ENCODE data around the gene FBXL2.
"Not testable (repeated sequence)": the region's sequence is repeated elsewhere in the genome, so short reads cannot be mapped to it uniquely, and the experiment has no call there.

FBXL2 gene

GRCh38 chr3:33380653-33381052, 103.4 kb downstream of the FBXL2 start:
- in situ Hi-C loops (cut with HindIII; ENCODE audit: low sequenced_read_pairs), result no loop called here

DNA sequence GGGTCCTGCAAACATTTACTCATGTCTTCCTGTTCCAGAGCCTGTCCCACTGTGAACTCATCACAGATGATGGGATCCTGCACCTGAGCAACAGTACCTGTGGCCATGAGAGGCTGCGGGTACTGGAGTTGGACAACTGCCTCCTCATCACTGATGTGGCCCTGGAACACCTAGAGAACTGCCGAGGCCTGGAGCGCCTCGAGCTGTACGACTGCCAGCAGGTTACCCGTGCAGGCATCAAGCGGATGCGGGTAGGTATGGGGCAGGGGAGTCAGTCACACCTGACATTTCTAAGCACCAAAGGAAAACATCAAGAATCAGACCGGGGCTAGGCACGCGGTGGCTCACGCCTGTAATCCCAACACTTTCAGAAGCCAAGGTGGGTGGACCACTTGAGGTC, 106.7 kb downstream of the FBXL2 start:
- in situ Hi-C loops (cut with HindIII; ENCODE audit: low sequenced_read_pairs), result no loop called here

GRCh38 chr3:33385423-33385822, 108.2 kb downstream of the FBXL2 start:
- in situ Hi-C loops (cut with HindIII; ENCODE audit: low sequenced_read_pairs), result no loop called here

DNA sequence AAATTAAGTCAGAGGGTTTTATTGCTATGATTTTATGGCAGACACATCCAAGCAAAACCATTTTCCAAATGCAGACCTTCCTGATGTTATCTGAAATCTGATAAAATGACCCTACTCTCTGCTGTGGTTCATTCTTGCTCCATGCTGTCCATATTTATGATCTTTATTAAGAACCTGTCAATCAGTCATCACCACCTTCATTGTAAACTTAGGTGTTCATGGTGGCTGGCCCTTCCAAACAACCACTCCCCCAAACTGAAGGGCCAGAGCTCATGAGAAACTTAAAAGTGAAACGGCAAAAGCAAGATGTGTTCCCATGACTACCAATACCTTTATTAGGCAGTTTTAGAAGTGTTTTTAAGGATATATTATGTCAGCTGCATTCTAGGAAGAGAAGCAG, 109.4 kb downstream of the FBXL2 start:
- in situ Hi-C loops (cut with HindIII; ENCODE audit: low sequenced_read_pairs), result no loop called here

GRCh38 chr3:33388374-33389100, 111.3 kb downstream of the FBXL2 start:
- in situ Hi-C loops (cut with HindIII; ENCODE audit: low sequenced_read_pairs), result no loop called here

DNA sequence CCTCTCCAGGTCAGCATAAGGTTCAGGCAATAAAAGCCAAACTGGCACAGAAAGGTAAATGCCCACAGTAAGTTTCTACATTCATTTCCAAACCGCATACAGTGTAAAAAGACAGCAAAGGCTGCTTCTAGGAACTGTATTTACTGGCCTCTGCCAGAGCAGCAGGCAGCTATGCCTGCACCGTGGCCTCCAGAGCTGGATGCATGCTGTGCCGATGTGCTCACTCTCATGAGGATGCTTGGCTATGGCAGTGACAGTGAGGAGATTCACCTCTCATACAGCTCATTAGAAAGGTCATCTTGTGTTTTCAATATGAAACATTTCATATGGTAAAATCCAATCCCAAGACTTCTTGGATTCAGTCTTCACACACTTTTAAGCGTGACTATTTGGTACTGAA, 112.7 kb downstream of the FBXL2 start:
- in situ Hi-C loops (cut with HindIII; ENCODE audit: low sequenced_read_pairs), result no loop called here

DNA sequence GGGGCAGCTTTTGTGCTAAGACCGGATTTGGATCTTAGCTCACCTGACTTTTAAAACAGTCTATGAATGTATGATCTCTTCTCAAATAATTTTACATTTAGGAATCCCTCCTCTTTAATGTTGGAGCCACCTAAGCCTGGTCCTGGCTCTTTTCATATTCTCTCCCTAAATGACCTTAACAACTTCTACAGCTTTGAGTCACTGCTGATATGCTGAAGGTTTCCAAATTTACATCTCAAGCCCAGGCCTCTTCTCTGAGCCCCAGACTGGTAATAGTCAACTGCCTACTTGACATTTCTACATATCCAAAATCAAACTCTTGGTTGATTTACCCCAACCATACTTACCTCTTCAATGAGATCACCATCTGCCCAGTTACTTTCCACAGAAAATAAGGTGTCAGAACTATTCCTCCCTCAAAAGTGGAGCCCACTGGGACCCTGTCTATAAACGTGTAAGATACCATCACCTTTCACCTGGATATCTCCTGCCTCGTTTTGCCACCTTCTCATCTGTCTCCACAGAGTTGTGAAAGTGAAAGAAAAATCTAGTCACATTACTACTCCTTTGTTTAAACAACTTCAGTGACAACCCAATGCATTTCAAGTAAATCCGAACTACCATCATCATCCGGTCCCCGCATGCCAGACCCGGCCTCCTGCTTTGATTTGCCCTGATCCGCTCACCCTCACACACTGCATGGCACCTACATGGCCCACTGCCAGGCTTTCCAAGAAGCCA, 114.2 kb downstream of the FBXL2 start:
- in situ Hi-C loops (cut with HindIII; ENCODE audit: low sequenced_read_pairs), result no loop called here

- in situ Hi-C loops (cut with HindIII; ENCODE audit: low sequenced_read_pairs), result no loop called here
Observed at GRCh38 chr3:33392144-33392543, 114.9 kb downstream of the FBXL2 start.

GRCh38 chr3:33392703-33393125, 115.5 kb downstream of the FBXL2 start:
- in situ Hi-C loops (cut with HindIII; ENCODE audit: low sequenced_read_pairs), result no loop called here

- in situ Hi-C loops (cut with HindIII; ENCODE audit: low sequenced_read_pairs), result no loop called here
Observed at GRCh38 chr3:33394403-33395054, 117.3 kb downstream of the FBXL2 start.

DNA sequence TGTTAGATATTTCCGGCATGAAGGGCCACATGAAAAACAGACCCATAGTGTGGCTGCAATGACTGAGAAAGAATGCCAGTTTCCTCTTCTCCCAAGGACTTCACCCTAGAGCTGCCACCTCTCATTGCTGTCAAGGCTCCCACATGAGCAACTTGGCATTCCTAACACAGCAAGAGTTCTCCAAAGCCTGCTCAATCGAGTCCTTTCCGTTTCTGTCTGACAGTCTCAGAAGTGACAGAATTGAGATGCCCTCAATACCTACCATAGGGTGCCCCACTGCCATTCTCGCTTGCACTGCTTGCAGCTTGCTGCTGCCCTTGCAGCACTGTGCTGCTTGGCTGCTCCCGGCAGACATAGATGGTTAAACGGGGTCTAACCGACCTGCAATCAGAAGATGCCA, 118.7 kb downstream of the FBXL2 start:
- in situ Hi-C loops (cut with HindIII; ENCODE audit: low sequenced_read_pairs), result no loop called here

GRCh38 chr3:33398410-33398809, 121.2 kb downstream of the FBXL2 start:
- in situ Hi-C loops (cut with HindIII; ENCODE audit: low sequenced_read_pairs), result no loop called here

DNA sequence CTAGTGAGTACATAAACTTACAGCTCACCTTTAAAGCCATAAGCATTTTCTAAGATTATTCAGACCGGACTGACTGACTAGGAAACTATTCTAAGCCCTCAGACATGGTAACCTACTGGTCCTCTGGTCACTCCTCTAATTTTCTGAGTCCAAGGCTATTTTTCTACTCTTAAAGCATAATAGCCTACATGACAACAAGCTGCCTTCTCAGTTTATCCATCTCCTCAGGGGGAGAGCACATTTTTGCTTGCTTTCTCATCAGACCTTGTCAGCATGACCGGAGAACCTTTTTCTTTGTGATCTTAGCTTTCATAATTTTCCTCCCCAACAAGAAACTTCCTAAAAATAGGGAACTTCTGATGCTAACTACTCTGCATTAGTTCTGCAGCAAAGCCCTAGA, 124.5 kb downstream of the FBXL2 start:
- in situ Hi-C loops (cut with HindIII; ENCODE audit: low sequenced_read_pairs), result no loop called here

DNA sequence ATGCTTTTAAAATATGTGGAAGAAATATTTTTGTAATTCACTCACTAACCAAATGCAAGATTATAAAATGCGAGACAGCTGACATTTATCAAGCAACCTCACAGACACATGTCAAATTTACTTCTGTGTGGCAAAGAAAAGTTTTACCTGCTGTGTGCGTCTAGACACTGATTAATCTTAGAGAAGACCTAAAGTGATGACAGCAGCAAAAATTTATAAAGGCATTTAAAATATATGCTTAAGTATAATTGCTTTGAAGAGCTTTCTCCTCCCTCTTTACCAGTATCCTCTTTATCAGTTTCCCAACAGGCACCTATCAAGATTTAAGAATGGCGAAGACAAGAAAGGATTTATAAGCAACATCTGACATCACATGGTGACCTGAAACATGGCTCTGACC, 125.7 kb downstream of the FBXL2 start:
- in situ Hi-C loops (cut with HindIII; ENCODE audit: low sequenced_read_pairs), result no loop called here

- in situ Hi-C loops (cut with HindIII; ENCODE audit: low sequenced_read_pairs), result no loop called here
Observed at GRCh38 chr3:33403756-33404155, 126.5 kb downstream of the FBXL2 start.

- in situ Hi-C loops (cut with HindIII; ENCODE audit: low sequenced_read_pairs), result not testable (repeated sequence)
Observed at GRCh38 chr3:33410816-33411215, 133.6 kb downstream of the FBXL2 start.

DNA sequence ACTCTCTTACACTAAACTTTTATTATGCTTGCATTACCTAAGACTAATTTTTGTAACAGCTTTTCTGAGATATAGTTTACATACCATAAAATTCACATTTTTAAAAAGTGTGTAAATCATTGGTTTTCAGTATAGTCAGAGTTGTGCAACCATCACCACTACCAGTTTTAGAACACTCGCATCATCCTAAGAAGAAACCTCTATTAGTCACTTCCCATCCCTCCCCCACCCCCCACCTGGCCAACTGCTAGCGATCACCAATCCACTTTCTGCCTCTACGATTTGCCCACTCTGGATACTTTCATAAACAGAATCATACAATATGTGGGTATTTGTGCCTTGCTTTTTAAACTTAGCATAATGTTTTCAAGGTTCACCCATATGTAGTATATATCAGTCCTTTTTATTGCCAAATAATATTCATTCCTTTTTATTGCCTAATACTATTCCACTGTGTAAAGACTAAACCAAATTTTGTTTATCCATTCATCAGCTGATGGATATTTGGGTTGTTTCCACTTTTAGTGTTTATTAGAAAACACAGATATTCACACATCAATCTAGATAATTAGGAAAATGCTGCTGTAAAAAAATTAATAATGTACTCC, 139.9 kb downstream of the FBXL2 start:
- in situ Hi-C loops (cut with HindIII; ENCODE audit: low sequenced_read_pairs), result no loop called here

DNA sequence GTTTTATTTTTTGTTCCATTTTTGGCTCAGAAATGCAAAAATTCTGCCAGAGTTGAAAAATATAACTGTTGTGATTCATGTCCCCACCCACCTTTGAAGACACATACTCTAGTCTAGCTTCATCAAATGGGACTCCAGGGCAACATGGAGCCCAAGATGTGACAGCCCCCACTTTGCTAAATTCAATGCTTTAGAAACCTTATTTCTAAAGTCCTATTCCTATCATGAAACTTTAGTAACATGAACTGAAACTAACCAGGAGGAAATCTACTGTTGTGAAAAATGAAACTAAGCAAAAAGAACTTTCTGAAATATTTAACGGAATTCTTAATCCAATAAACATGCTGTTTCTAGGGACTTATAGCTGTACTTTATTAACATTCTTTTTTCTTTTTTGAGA, 142.7 kb downstream of the FBXL2 start:
- in situ Hi-C loops (cut with HindIII; ENCODE audit: low sequenced_read_pairs), result no loop called here

- in situ Hi-C loops (cut with HindIII; ENCODE audit: low sequenced_read_pairs), result no loop called here
Observed at GRCh38 chr3:33420966-33421365, 143.7 kb downstream of the FBXL2 start.

DNA sequence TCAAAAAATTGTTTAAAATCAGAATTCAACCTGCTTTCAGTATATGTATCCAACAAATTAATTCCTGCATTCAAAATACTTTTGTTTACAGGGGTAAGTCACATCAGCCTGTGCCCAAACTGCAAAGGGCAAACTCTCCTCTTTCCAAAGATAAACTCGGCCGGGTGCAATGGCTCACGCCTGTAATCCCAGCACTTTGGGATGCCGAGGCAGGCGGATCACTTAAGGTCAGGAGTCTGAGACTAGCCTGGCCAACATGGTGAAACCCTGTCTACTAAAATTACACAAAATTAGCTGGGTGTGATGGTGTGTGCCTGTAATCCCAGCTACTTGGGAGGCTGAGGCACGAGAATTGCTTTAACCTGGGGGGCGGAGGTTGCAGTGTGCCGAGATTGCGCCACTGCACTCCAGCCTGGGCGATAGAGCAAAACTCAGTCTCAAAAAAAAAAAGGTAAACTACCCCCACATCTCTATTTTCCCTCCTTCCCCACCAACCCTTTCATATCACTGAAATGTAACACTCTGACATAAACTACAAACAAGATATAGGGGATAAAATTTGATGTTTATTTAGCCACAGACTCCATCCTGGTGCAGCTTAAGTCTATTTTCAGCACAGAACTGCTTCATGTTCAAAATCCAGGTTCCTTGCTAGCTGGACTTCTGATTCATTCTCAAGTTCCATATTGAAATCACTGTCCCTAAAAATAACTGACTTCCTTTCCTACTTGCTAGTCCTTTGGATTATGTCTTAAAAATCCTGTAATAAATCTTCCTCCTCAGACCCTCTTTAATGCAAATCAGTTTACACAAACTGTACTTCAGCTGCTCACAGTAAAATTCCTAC, 147.6 kb downstream of the FBXL2 start:
- in situ Hi-C loops (cut with HindIII; ENCODE audit: low sequenced_read_pairs), result no loop called here

GRCh38 chr3:33425453-33425852, 148.2 kb downstream of the FBXL2 start:
- in situ Hi-C loops (cut with HindIII; ENCODE audit: low sequenced_read_pairs), result no loop called here
